ENCODE data around the gene TLE5.
A peak's percentile ranks its signal among the peaks of the same experiment; 100 is the strongest.
"Not testable (repeated sequence)": the region's sequence is repeated elsewhere in the genome, so short reads cannot be mapped to it uniquely, and the experiment has no call there.

Gene TLE5

DNA sequence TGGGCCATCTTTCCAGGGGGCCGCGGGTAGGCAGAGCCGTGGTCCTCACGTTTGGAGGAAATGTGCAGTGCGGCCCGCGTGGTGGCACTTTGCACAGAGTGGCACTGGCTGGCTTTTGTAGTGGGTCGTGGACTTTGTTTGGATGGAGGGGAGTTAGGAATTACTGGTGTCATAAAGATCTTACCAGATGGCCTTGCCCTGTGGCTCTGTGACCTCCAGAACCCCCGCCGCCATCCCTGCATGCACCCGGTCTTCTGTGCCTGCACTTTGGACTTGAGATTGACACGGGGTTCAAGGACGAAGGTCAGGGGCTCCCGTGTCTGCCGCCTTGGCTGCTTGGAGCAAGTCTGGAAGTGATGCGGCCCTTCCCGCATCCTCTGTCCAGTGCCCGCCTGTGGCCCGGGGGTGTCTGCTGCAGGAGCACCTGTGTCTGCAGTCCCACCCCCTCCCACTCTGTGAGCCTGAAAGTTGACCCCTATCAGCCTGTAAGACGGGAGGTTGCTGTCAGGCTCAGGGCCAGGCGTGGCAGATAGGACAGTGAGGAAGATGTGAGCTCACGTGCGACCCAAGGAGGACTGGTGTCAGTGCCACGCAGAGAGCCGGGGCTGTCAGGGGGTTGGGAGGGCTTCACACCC is 34.1 kb upstream of the TLE5 start:
- TF ChIP-seq, protein P1, sequence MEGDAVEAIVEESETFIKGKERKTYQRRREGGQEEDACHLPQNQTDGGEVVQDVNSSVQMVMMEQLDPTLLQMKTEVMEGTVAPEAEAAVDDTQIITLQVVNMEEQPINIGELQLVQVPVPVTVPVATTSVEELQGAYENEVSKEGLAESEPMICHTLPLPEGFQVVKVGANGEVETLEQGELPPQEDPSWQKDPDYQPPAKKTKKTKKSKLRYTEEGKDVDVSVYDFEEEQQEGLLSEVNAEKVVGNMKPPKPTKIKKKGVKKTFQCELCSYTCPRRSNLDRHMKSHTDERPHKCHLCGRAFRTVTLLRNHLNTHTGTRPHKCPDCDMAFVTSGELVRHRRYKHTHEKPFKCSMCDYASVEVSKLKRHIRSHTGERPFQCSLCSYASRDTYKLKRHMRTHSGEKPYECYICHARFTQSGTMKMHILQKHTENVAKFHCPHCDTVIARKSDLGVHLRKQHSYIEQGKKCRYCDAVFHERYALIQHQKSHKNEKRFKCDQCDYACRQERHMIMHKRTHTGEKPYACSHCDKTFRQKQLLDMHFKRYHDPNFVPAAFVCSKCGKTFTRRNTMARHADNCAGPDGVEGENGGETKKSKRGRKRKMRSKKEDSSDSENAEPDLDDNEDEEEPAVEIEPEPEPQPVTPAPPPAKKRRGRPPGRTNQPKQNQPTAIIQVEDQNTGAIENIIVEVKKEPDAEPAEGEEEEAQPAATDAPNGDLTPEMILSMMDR (IDR thresholded peaks at IDR 0.05; ENCODE audit: control insufficient read depth, insufficient read depth, low read depth, low read length, missing control alignments): no peak
- DNase-seq (ENCODE audit: low read depth): no peak
- peak overlapping the region; percentile 68 for H3K4me3 ChIP-seq (ENCODE audit: control insufficient read depth, low read depth, low read length)

DNA sequence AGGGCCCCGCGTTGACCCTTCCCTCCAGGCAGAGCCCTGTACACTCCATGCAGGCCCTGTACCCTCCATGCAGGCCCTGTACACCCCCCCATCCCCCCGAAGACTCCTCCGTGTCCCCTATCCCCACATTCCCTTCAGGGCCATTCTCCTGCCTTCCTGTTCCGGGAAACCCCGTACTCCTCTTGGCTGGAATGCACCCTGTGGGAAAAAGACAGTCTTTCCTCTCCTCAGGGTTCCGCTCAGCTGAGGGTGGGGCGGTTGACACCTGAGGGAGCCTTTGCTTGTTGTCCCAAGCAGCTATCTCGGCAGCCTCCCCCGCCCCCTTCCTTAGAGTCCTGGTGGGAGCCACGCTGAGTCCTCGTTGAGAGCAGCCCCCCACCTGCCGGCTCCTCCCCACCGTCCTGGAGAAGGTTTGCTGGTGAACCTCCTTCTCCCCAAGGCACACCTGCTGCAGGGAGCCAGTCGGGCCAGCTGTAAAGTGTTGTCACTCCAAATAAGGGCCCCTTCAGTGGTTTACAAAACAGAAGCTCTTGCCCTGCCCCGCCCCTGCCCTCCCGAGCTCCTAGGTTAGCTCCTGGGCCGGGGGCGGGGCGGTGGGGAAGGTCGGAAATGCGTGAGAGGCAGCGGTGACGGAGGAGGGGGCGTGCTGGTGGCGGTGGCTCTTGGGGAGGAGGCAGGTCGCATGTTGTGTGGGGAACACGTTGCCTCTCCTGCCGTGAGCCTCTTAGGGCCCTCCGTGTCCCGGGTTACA is 33.3 kb upstream of the TLE5 start:
- peak overlapping the region; percentile 68 for H3K4me3 ChIP-seq (ENCODE audit: control insufficient read depth, low read depth, low read length)
- TF ChIP-seq, protein P1 (IDR thresholded peaks at IDR 0.05; ENCODE audit: control insufficient read depth, insufficient read depth, low read depth, low read length, missing control alignments): no peak
- DNase-seq (ENCODE audit: low read depth): no peak

DNA sequence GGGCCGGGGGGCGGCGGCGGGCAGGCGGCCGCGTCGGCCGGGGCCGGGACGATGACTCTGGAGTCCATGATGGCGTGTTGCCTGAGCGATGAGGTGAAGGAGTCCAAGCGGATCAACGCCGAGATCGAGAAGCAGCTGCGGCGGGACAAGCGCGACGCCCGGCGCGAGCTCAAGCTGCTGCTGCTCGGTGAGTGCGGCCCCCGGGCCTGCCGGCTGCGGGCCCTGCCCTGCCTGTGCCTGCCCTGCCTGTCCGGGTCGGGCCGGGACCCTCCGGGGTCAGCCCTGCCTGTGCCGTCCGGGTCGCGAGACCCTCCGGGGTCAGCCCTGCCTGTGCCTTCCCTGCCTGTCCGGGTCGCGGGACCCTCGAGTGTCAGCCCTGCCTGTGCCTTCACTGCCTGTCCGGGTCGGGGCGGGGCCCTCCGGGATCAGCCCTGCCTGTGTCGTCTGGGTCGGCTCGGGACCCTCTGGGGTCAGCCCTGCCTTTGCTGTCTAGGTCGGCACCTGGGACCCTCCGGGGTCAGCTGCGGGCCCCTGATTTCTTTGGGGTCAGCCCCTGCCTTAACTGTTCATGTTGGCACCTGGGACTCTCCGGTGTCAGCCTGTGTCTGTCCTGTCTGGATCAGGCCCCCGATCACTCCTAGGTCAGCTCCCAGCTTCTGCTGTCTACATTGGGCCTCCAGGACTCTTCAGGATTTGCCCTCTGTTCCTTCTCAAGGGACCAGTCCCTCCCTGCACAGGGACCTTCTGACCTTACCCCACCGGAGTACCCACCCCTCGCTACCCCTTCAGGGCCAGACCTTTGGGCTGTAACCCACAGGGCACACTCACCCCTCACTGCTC is 32.5 kb upstream of the TLE5 start:
- TF ChIP-seq, protein P1 (IDR thresholded peaks at IDR 0.05; ENCODE audit: control insufficient read depth, insufficient read depth, low read depth, low read length, missing control alignments): no peak
- no peak for DNase-seq (ENCODE audit: low read depth)
- peak overlapping the region; percentile 68 for H3K4me3 ChIP-seq (ENCODE audit: control insufficient read depth, low read depth, low read length)

DNA sequence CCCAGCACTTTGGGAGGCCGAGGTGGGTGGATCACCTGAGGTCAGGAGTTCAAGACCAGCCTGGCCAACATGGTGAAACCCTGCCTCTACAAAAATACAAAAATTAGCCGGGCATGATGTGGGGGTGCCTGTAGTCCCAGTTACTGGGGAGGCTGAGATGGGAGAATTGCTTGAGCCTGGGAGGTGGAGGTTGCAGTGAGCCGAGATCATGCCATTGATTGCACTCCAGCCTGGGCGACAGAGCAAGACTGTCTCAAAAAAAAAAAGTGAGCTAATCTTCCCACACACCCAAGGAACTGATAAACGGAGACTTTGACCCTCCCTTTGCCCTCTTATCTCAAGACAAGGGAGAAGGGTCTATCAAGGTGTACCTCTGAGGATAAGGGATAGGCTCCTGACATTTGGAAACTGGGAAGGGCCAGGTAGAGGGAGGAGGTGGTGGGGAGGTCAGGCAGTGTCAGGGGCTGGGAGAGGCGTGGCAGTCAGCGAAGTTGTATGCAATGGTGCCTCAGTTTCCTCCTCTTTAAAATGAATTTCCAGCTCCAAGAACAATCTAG is 27.1 kb upstream of the TLE5 start:
- not testable (repeated sequence) for DNase-seq (ENCODE audit: low read depth)

DNA sequence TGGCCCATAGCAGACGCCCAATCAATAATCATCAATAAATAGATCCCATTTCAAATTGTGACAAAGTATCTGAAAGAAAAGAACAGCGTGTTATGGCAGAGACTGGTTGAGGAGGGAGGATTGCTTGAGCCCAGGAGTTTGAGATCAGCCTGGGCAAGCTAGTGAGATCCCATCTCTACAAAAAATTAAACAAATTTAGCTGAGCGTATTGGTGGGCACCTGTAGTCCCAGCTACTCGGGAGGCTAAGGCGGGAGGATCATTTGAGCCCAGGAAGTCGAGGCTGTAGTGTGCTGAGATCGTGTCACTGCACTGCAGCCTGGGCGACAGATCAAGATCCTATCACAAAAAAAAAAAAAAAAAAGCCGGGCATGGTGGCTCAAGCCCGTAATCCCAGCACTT is 25.5 kb upstream of the TLE5 start:
- no peak for DNase-seq (ENCODE audit: low read depth)
- TF ChIP-seq, protein P1 (IDR thresholded peaks at IDR 0.05; ENCODE audit: control insufficient read depth, insufficient read depth, low read depth, low read length, missing control alignments): no peak
- H3K4me3 ChIP-seq (ENCODE audit: control insufficient read depth, low read depth, low read length): no peak overlapping the region

More for the DNA sequence above, 27.1 kb upstream of the TLE5 start:
- not testable (repeated sequence) for H3K4me3 ChIP-seq (ENCODE audit: control insufficient read depth, low read depth, low read length)

DNA sequence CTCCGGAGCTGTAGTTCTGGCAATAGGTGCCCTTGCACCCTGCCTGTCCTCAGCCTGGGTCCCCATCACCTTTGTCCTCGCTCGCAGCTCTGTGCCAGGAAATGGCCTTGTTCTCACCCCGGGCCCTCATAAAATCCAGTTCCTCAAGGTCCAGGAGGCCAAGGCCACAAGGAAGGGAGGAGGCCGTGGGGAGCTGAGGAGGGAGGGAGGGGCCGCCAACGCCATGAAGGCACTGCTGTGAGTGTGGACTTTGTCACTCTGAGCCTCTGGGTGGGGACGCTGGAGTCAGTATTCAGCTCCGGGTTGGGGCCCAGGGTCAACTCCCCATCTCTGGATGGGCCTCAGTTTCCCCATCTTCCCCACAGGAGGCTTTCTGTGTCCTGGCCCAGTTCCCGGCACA is 22.6 kb upstream of the TLE5 start:
- H3K4me3 ChIP-seq (ENCODE audit: control insufficient read depth, low read depth, low read length): no peak overlapping the region
- DNase-seq (ENCODE audit: low read depth): no peak
- TF ChIP-seq, protein P1 (IDR thresholded peaks at IDR 0.05; ENCODE audit: control insufficient read depth, insufficient read depth, low read depth, low read length, missing control alignments): no peak
